SK-N-SH (cell line): ENCODE measurements around the gene RFPL1. TPM values are rescaled to one million over a fixed set of nuclear protein-coding genes. Genes with fewer than 3 reads are reported as not detected.

ENCODE experiments used
- CTCF ChIA-PET: fragments of 300-600, 350-600 bp; formaldehyde crosslinking; extraction: SDS; loops from one replicate; lab custom pipeline; 2021; lab: Yijun Ruan, JAX
- POLR2A ChIA-PET: fragments of 350-600 bp; sonication (Branson Sonifier 250); formaldehyde crosslinking; extraction: SDS; loops from one replicate; lab custom pipeline; 2020; ENCODE audit warnings: antibody characterized with exemption, inconsistent platforms; lab: Yijun Ruan, JAX
- DNase-seq: peaks from one replicate; pipeline ENCODE4 v3.0.0; 2012
- H2AFZ ChIP-seq: fragments of 200-600 bp; sonication (generic); 2 replicates; pipeline ENCODE4 v1.8.1; 2016; ENCODE audit warnings: antibody characterized with exemption, mild to moderate bottlenecking, low read depth
- H3F3A ChIP-seq: fragments of 200-600 bp; sonication (generic); replicated peaks from 2 replicates; pipeline ENCODE3; 2016; ENCODE audit warnings: antibody characterized with exemption, mild to moderate bottlenecking; ENCODE audit not compliant: insufficient read depth
- H3K27ac ChIP-seq, 2 experiments: fragments of 200-500 bp in 1 of 2; fragments of 200-600 bp in 1 of 2; sonication (Bioruptor generic) in 1 of 2; sonication (generic), shearing (Covaris generic) in 1 of 2; 2 replicates each; pipeline versions ENCODE4 v1.5.1 to v1.6.1; 2014 to 2016; ENCODE audit warnings: low read depth in 2 of 2, inconsistent platforms in 1 of 2, low read length in 1 of 2, mild to moderate bottlenecking in 1 of 2, mixed read lengths in 1 of 2
- H3K27me3 ChIP-seq: fragments of 200-600 bp; sonication (generic), shearing (Covaris generic); 2 replicates; pipeline ENCODE4 v1.6.1; 2016; ENCODE audit warnings: mixed run types; ENCODE audit not compliant: insufficient read depth
- H3K36me3 ChIP-seq, 2 experiments: fragments of 200-500 bp in 1 of 2; fragments of 200-600 bp in 1 of 2; sonication (Bioruptor generic) in 1 of 2; sonication (generic) in 1 of 2; replicated peaks in 1 of 2; 2 replicates each; pipeline versions ENCODE3 to v1.5.1; 2014 to 2016; ENCODE audit warnings: low read length in 1 of 2, mild to moderate bottlenecking in 1 of 2; ENCODE audit not compliant: insufficient read depth in 2 of 2, control insufficient read depth in 1 of 2
- H3K4me1 ChIP-seq, 2 experiments: fragments of 200-500 bp in 1 of 2; fragments of 200-600 bp in 1 of 2; sonication (Bioruptor generic) in 1 of 2; sonication (generic), shearing (Covaris generic) in 1 of 2; 2 replicates each; pipeline versions ENCODE4 v1.5.1 to v1.6.1; 2014 to 2016; ENCODE audit warnings: low read depth in 1 of 2, low read length in 1 of 2, mixed run types in 1 of 2; ENCODE audit not compliant: insufficient read depth in 2 of 2, control insufficient read depth in 1 of 2
- H3K4me2 ChIP-seq: fragments of 200-600 bp; sonication (generic), shearing (Covaris generic); 2 replicates; pipeline ENCODE4 v1.6.1; 2017; ENCODE audit warnings: mixed run types
- H3K4me3 ChIP-seq, 2 experiments: fragments of 200-500 bp in 1 of 2; fragments of 200-600 bp in 1 of 2; sonication (Bioruptor generic) in 1 of 2; sonication (generic), shearing (Covaris generic) in 1 of 2; 2 replicates each; pipeline versions ENCODE4 v1.5.1 to v1.8.1; 2014 to 2016; ENCODE audit warnings: low read depth in 2 of 2, inconsistent platforms in 1 of 2, low read length in 1 of 2, mild to moderate bottlenecking in 1 of 2, mixed read lengths in 1 of 2, moderate library complexity in 1 of 2
- H3K79me2 ChIP-seq: fragments of 200-600 bp; sonication (generic); 2 replicates; pipeline ENCODE4 v1.8.1; 2017; ENCODE audit warnings: mild to moderate bottlenecking; ENCODE audit not compliant: insufficient read depth
- H3K9ac ChIP-seq: fragments of 200-600 bp; sonication (generic); 2 replicates; pipeline ENCODE4 v1.6.1; 2017; ENCODE audit warnings: mixed run types
- H3K9me2 ChIP-seq: fragments of 200-600 bp; sonication (generic); 2 replicates; pipeline ENCODE4 v1.6.1; 2017; ENCODE audit warnings: mixed run types
- H3K9me3 ChIP-seq: fragments of 200-600 bp; sonication (generic); 2 replicates; pipeline ENCODE4 v1.6.1; 2017; ENCODE audit warnings: mixed run types, mild to moderate bottlenecking, moderate library complexity
- H4K20me1 ChIP-seq: fragments of 200-600 bp; sonication (generic); 2 replicates; pipeline ENCODE4 v1.6.1; 2017; ENCODE audit warnings: mild to moderate bottlenecking, mixed run types; ENCODE audit not compliant: insufficient read depth
- CHD2 ChIP-seq: fragments of 150-350 bp; IDR thresholded peaks from 2 replicates; pipeline ENCODE4 v1.6.1; 2018; ENCODE audit warnings: low read length; ENCODE audit not compliant: partially characterized antibody
- MEF2A ChIP-seq: IDR thresholded peaks from 2 replicates; pipeline ENCODE4 v1.4.0; 2012; ENCODE audit warnings: low read depth, borderline replicate concordance
- RFX5 ChIP-seq: IDR thresholded peaks from 2 replicates; pipeline ENCODE4 v1.6.1; 2012; ENCODE audit warnings: mild to moderate bottlenecking, improper control_type of control experiment, low read length
- SIN3A ChIP-seq: IDR thresholded peaks from 2 replicates; pipeline ENCODE4 v1.6.1; 2012; ENCODE audit warnings: low read depth, mild to moderate bottlenecking, low read length, moderate library complexity, borderline replicate concordance
- SMC3 ChIP-seq: IDR thresholded peaks from 2 replicates; pipeline ENCODE4 v1.6.1; 2012; ENCODE audit warnings: low read depth, low read length, improper control_type of control experiment
- WGBS: methylation state at CpG from one replicate; pipeline ENCODE4 v1.1.6; 2017; ENCODE audit warnings: low lambda C conversion rate; 5-methylcytosine and 5-hydroxymethylcytosine counted together
- polyA plus RNA-seq, 3 experiments: library from polyadenylated mRNA; depleted of rRNA; stranded (reverse); fragments of >200 nt; gene quantifications; 2 replicates each; pipeline ENCODE4 v1.2.3, GENCODE V29; 2012
- TF ChIP-seq, protein P1 (sequence below): IDR thresholded peaks from 2 replicates; pipeline ENCODE4; 2012
- TF ChIP-seq, protein P2 (sequence below): IDR thresholded peaks from 2 replicates; pipeline ENCODE4 v1.4.0; 2012; ENCODE audit warnings: low read depth, borderline replicate concordance
- TF ChIP-seq, protein P3 (sequence below): fragments of 200-600 bp; sonication (generic); IDR thresholded peaks from 2 replicates; pipeline ENCODE4 v1.6.1; 2017; ENCODE audit warnings: antibody characterized with exemption, mild to moderate bottlenecking, moderate library complexity

The RFPL1 gene
- polyA plus RNA-seq, 1 of the 3 experiments (the other 2 are of a cell fraction) = not detected

DNA sequence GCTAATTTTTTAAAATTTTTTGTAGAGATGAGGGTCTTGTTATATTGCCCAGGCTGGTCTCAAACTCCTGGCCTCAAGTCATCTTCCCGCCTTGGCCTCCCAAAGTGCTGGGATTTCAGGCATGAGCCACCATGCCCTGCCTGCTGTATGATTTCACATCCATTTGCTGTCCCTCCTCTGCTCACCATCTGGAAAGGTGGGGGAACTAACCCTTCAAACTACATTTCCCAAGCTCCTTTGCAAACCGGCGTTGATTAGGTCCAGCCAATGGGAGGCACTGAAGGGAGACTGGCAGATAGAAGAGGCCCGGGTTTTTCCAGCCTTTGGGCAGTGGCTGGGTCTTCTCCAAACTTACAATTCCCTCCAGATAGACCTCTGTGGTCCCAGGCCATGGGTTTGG, 19.3 kb downstream of the RFPL1 start:
- H3K9me3 ChIP-seq = no peaks in the 10 kb centered on the region
- H3K27me3 ChIP-seq = no peaks in the 10 kb centered on the region
- no peak overlapping the region for H3K4me3 ChIP-seq
- no peaks in the 10 kb centered on the region for H3K36me3 ChIP-seq
- POLR2A ChIA-PET = no interaction called here
- CTCF ChIA-PET = no interaction called here
- H3K9ac ChIP-seq = no peak overlapping the region
- 52% methylated on average over 4 of the region's 4 CpGs for WGBS
- no peak overlapping the region for H2AFZ ChIP-seq
- peaks cover 0 to 4% of the 10 kb centered on the region in 2 experiments; a peak in 1 of 4 replicates for H3K4me1 ChIP-seq
- H3K9me2 ChIP-seq = no peaks in the 10 kb centered on the region
- no peaks in the 10 kb centered on the region for H3K79me2 ChIP-seq
- no peaks in the 10 kb centered on the region for H3F3A ChIP-seq
- peak; percentile 78 for DNase-seq
- no peak overlapping the region for H3K27ac ChIP-seq
- no peak overlapping the region for H3K4me2 ChIP-seq
- H4K20me1 ChIP-seq = no peaks in the 10 kb centered on the region
- TF ChIP-seq CHD2 = no peak
- TF ChIP-seq, protein P1, sequence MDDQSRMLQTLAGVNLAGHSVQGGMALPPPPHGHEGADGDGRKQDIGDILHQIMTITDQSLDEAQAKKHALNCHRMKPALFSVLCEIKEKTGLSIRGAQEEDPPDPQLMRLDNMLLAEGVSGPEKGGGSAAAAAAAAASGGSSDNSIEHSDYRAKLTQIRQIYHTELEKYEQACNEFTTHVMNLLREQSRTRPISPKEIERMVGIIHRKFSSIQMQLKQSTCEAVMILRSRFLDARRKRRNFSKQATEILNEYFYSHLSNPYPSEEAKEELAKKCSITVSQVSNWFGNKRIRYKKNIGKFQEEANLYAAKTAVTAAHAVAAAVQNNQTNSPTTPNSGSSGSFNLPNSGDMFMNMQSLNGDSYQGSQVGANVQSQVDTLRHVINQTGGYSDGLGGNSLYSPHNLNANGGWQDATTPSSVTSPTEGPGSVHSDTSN = peak; percentile 62

DNA sequence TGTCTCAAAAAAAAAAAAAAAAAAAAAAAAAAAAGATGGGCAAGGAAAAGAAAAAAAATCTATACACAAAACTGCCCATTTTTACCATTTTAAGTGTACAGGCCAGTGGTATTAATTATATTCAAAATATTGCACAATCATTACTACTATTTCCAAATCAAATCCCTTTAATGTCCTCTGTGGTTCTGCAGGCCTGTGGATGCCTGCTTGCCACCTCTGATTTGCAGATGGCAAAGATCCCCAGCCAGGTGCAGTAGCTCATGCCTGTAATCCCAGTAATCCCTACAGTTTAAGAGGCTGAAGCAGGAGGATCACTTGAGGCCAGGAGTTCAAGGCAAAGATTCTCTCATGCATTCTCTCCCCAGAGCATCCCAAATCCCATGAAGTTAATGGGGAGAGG, 20.2 kb downstream of the RFPL1 start:
- Histone ChIP-seq H2AFZ (no peak overlapping the region), H3K36me3 (no peaks in the 10 kb centered on the region), H3K9ac (no peak overlapping the region), H3K4me2 (no peak overlapping the region), H4K20me1 (no peaks in the 10 kb centered on the region), H3K4me1 (peaks cover 0 to 4% of the 10 kb centered on the region in 2 experiments; a peak in 1 of 4 replicates), H3K27me3 (no peaks in the 10 kb centered on the region), H3K79me2 (no peaks in the 10 kb centered on the region), H3K27ac (no peak overlapping the region), H3K4me3 (no peak overlapping the region), H3F3A (no peaks in the 10 kb centered on the region), H3K9me3 (no peaks in the 10 kb centered on the region), H3K9me2 (no peaks in the 10 kb centered on the region)
- POLR2A ChIA-PET = no interaction called here
- DNase-seq = no peak
- CTCF ChIA-PET = no interaction called here
- no peak for TF ChIP-seq MEF2A
- TF ChIP-seq SMC3 = no peak
- TF ChIP-seq, protein P2, sequence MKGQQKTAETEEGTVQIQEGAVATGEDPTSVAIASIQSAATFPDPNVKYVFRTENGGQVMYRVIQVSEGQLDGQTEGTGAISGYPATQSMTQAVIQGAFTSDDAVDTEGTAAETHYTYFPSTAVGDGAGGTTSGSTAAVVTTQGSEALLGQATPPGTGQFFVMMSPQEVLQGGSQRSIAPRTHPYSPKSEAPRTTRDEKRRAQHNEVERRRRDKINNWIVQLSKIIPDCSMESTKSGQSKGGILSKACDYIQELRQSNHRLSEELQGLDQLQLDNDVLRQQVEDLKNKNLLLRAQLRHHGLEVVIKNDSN = no peak
- TF ChIP-seq, protein P3, sequence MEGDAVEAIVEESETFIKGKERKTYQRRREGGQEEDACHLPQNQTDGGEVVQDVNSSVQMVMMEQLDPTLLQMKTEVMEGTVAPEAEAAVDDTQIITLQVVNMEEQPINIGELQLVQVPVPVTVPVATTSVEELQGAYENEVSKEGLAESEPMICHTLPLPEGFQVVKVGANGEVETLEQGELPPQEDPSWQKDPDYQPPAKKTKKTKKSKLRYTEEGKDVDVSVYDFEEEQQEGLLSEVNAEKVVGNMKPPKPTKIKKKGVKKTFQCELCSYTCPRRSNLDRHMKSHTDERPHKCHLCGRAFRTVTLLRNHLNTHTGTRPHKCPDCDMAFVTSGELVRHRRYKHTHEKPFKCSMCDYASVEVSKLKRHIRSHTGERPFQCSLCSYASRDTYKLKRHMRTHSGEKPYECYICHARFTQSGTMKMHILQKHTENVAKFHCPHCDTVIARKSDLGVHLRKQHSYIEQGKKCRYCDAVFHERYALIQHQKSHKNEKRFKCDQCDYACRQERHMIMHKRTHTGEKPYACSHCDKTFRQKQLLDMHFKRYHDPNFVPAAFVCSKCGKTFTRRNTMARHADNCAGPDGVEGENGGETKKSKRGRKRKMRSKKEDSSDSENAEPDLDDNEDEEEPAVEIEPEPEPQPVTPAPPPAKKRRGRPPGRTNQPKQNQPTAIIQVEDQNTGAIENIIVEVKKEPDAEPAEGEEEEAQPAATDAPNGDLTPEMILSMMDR = no peak
- no peak for TF ChIP-seq SIN3A
- no peak for TF ChIP-seq RFX5
